ENCODE results near the gene CUZD1. TPM values are rescaled to one million over a fixed set of nuclear protein-coding genes. Genes with fewer than 3 reads are reported as not detected.

Gene CUZD1
- total and polyA plus RNA-seq, 2 experiments from 2014 or later: 0.30 TPM; not detected in 1

GRCh38 chr10:122841569-122841968 lies 4.1 kb downstream of the CUZD1 start:
- Histone ChIP-seq H3K4me1 (ENCODE audit: low read depth) (no peaks in the 10 kb centered on the region), H3K36me3 (no peaks in the 10 kb centered on the region), H3K9me3 (ENCODE audit: low read depth) (no peaks in the 10 kb centered on the region), H3K27ac (no peak overlapping the region), H3K4me3 (no peak overlapping the region), H3K27me3 (no peaks in the 10 kb centered on the region)
- TF ChIP-seq CTCF (IDR thresholded peaks at IDR 0.05; ENCODE audit: low read depth, low read length): no peak
- DNase-seq (ENCODE audit: low read depth in 1 of 2, low spot score in 1 of 2): no peak

DNA sequence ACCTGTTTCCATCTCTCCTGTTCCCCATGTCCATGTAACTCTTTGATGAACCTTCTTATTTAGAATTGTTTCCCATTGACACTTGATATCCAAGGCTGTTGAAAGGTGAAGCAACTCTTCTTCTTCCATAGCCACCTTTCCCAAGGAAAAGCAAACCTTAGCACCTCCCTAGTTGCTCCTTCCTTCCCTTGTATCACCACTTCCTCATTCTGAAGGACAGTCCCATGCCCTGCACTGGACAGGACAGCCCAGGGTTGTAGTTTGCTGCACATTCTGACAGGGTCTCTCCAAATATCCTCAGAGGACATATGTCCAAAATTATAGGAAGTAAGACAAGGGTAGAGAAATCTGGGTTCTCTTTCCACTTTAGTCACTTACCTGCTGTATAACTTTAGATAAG lies 6.2 kb downstream of the CUZD1 start:
- no peak for TF ChIP-seq CTCF (IDR thresholded peaks at IDR 0.05; ENCODE audit: low read depth, low read length)
- no peaks in the 10 kb centered on the region for H3K9me3 ChIP-seq (ENCODE audit: low read depth)
- no peaks in the 10 kb centered on the region for H3K4me1 ChIP-seq (ENCODE audit: low read depth)
- no peak overlapping the region for H3K4me3 ChIP-seq
- no peaks in the 10 kb centered on the region for H3K36me3 ChIP-seq
- no peak for DNase-seq (ENCODE audit: low read depth in 1 of 2, low spot score in 1 of 2)
- no peaks in the 10 kb centered on the region for H3K27me3 ChIP-seq
- H3K27ac ChIP-seq: no peak overlapping the region

GRCh38 chr10:122838880-122839279 lies 6.8 kb downstream of the CUZD1 start:
- no peaks in the 10 kb centered on the region for H3K9me3 ChIP-seq (ENCODE audit: low read depth)
- no peaks in the 10 kb centered on the region for H3K36me3 ChIP-seq
- H3K27me3 ChIP-seq: no peaks in the 10 kb centered on the region
- H3K27ac ChIP-seq: no peak overlapping the region
- DNase-seq (ENCODE audit: low read depth in 1 of 2, low spot score in 1 of 2): no peak
- no peaks in the 10 kb centered on the region for H3K4me1 ChIP-seq (ENCODE audit: low read depth)
- no peak overlapping the region for H3K4me3 ChIP-seq
- TF ChIP-seq CTCF (IDR thresholded peaks at IDR 0.05; ENCODE audit: low read depth, low read length): no peak

DNA sequence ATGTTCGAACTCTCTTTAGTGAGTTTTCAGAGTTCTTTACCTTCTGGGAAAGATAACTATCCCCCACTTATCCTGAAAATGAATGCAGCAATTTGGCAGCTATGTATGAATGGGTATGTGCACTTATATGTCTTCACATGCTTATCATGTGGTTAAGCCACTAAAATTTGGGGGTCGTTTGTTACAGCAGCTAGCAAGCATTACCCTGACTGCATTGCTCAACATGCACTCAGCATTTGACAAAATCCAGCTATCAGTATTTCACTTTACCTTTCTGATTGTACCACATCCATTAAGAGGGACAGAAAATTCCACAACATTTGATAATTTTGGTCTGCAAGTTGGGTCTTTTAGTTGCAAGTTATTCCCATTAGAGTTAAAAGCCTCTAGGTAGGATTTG lies 9.7 kb downstream of the CUZD1 start:
- no peak for TF ChIP-seq CTCF (IDR thresholded peaks at IDR 0.05; ENCODE audit: low read depth, low read length)
- Histone ChIP-seq H3K4me1 (ENCODE audit: low read depth) (peaks cover 3% of the 10 kb centered on the region), H3K9me3 (ENCODE audit: low read depth) (no peaks in the 10 kb centered on the region), H3K4me3 (no peak overlapping the region), H3K27me3 (no peaks in the 10 kb centered on the region), H3K36me3 (no peaks in the 10 kb centered on the region), H3K27ac (no peak overlapping the region)
- DNase-seq (ENCODE audit: low read depth in 1 of 2, low spot score in 1 of 2): no peak

DNA sequence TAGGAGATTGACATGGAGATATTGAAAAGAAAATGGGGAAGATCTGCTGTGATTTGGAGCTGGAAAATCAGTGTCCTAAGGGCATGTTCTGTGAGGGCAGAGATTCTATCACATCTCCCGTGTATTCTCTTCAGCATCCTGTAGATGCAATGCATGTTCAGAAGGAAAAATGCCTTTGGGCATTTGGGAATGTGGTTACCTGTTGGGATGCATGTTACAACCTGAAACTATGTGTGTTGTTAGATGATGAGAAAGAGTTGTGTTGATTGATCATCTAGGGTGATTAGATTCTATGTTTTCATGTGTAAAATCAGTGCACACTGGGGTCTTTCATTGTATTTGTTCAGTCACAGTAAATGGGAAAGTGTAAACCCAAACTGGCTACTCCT lies 14.7 kb downstream of the CUZD1 start:
- DNase-seq (ENCODE audit: low read depth in 1 of 2, low spot score in 1 of 2): no peak
- Histone ChIP-seq H3K27ac (no peak overlapping the region), H3K4me1 (ENCODE audit: low read depth) (peaks cover 3% of the 10 kb centered on the region), H3K4me3 (no peak overlapping the region), H3K36me3 (no peaks in the 10 kb centered on the region), H3K9me3 (ENCODE audit: low read depth) (no peaks in the 10 kb centered on the region), H3K27me3 (no peaks in the 10 kb centered on the region)
- TF ChIP-seq CTCF (IDR thresholded peaks at IDR 0.05; ENCODE audit: low read depth, low read length): no peak
